GM21737 (cell line): ENCODE measurements around the gene EFNA2.
"Not testable (repeated sequence)": the region's sequence is repeated elsewhere in the genome, so short reads cannot be mapped to it uniquely, and the experiment has no call there.

ENCODE experiments used
- ATAC-seq: cut with Tn5 transposase; IDR thresholded peaks from one replicate; pipeline ENCODE4 v1.9.1; 2021; ENCODE audit warnings: mild to moderate bottlenecking, moderate library complexity; ENCODE audit not compliant: unreplicated experiment

Gene EFNA2

DNA sequence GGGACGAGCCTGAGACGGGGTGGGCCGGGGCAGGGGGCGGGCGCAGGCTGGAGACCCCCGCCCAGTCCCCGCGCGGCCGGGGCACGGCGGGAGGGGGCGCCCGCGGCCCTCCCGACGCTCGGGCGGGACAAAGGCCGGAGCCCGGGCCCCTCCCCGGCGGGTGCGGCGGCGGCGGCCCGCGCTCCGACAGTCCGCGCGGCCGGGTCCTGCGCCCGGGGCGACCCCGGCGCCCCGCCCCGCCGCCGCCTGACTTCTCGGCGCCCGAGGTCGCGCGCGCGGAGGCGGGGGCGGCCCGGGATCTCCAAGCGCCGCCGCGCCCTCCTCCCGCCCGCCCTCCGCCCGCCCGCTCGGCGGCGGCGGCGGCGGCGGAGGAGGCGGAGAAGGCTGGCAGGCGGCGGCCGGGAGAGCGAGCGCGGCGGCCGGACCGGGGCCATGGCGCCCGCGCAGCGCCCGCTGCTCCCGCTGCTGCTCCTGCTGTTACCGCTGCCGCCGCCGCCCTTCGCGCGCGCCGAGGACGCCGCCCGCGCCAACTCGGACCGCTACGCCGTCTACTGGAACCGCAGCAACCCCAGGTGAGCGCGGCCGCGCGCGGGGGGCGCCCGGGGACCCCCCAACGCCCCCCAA lies at the start of gene EFNA2:
Gene EFNA2 (plus strand): TSS at position 137 of the 624 bp plus-strand sequence. CDS start 296 bp downstream, at position 433.
- no peak for ATAC-seq

DNA sequence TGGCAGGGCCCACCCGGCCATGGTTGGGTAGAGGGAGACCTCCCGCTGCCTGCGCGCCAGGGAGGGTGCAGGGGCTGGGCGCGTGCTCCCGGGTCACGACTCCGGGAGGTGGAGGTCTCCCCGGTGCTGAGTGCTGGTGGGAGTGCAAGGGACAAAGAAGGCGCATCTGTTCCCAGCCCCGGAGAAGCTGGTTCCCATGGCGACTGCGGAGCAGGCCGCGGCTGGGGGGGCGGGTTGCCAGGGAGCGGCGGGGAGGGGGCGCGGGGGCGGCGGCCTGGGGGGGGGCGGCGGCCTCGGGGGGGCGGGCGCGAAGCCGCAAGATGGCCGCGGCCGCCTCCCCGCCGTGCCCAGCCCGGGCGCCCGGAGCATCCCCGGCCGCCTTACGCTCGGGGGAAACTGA lies 49.1 kb upstream of the EFNA2 start:
- ATAC-seq: no peak

DNA sequence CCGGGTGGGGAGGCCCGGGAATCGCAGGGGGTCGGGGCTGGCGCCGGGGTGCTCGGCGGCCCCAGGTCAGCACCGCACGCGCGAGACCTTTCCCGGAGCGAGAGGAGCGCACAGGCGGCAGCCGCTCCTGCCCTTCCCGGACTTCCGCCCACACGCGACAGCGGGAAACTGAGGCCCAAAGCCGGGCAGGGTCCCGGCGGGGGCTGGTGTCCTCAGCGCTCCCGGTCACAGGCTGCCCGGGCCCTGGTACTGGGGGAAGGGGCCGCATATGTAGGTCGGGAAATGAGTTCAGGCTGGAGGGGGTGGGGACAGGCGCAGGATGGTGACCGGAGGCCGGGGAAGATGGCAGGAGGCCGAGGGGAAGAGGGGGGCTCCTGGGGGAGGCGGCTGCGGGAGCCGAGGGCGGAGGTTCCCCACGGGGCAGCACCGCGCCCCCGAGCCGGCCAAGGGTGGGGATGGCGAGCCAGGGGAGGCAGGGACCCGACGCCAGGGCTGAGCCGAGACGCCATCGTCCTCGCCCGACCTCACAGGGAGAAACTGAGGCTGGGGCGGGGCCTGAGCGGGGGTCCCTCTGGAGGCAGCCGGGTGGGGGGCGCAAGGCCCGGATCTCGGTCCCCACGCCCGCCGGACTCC lies 48.5 kb upstream of the EFNA2 start:
- no peak for ATAC-seq

DNA sequence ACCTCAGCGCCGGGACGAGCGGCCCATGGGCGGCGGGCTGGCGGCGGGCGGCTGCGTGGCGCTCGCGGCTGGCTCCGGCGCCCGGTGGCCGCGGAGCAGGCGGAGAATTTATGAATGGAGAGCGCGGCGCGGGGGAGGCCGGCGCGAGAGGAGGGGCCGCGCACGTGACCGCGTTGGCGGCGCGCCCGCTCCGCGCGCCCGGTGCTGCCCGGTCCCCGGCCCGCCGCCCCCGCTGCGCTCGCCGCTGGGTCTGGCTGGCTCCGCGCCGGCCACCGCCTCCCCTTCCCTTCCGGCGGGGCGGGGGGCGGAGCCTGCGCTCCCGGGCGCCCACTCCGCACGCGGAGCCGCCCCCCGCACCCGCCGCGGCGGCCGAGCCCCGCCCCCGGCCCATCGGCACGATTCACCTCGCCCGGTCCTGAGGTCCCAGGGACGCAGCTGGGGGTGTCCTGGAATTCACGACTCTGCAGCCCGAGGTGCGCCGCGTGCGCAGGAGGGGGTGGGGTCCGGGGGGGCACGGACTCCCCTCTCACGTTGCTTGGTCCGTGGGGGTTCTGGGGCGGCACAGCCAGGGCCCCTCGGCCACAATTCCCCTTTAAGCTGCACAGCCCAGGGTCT lies 47.8 kb upstream of the EFNA2 start, which contains the start of gene CBARP:
Gene CBARP (minus strand): TSS at position 252 of the 615 bp plus-strand sequence. CDS start 1,905 bp downstream, outside the sequence.
- ATAC-seq: no peak

DNA sequence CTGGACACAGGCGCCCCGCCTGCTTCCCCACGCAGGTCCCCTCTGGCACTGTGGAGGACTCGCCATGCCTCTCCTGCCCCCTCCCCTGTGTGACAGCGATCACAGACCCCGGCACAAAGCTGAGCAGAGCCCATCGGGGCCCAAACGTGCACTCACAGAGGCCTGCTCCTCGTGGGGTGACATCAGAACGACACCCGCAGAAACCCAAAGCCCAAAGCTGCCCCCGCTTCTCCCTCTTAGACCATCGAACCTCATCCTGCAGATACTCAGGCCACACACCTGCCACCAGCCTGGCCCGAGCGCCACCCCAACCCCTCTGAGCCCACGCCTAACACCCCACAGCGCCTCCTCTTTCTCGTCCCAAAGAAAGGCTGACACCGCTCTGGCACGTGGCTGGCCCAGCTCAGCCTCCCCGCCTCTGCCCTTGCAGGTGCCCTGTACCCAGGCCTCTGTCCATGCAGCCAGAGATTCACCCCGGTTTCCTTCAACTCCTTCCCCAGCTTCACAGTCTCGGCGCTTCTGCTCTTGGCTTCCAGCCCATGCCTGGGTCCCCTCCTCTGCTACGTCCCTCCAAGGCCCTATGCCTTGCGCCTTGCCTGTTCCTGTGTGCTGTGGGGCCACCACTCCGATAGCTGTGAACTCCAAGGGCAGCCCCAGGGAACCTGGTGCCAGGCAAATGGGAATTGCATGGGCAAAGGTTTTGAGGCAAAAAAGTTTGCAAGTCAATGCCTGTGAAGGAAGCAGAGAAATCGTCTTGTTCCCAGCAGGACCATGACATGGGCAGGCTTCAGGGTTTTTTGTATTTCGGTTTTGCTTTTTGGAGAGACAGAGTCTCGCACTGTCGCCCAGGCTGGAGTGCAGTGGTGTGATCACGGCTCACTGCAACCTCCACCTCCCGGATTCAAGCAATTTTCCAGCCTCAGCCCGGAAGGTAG lies 47.0 kb upstream of the EFNA2 start:
- ATAC-seq: no peak

DNA sequence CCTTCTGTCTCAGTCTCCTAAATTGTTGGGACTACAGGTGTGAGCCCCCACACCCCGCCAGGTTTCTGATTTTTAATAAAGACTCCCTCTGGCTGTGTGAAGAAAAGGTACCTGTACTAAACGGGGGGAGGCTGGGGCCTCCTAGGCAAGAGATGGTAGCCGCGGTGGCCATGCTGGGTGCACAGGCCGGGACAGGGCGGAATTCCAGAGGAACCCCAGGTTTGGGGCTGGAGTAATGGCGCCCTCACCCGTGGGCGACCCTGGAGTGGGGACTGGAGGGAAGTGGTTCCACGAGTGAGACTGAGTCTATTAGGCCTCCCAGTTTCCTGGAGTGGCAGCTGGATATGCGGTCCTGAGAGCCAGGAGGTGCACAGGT lies 46.3 kb upstream of the EFNA2 start:
- ATAC-seq: no peak

DNA sequence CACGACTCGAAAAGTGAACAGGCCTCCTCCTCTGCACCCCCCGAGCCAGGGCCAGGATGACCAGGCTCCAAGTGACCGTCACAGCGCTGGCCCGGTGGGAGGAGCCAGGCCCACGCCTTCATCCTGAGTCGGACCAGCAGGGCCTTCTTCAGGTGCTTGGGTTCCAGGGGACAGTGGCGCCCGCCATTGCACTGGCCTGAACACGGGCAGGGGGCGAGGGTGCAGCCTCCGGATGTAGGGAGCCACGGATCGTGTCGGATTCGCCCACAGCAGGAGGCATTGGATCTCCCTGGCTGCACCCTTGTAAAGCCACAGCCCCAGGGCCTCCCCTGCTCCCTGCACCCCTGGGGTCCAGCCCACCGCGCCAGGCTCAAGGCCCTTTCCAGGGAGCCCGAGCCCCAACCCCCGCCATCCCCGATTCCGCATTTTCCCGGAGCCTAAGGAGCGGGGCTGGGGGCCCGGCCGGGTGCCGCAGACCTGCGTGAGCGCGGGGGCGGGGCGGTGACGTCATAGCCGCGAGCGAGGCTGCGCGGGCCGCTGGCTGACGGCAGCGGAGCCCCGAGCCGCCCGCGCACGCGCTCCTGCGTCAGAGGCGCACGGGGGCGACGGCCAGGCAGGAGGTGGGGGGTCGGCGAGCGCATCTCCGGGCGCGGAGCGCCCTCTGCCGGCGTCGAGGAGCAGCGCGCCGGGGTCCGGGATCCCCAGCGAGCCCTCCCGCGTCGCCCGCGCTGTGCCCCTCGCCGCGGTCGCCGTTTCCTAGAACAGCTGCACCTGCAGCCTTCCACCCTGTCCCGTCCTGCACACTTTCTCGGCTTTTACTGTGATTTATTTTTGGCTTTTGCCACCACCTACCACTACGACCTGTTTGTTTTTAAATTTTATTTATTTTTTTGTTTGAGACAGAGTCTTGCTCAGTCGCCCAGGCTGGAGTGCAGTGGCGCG lies 45.6 kb upstream of the EFNA2 start:
- no peak for ATAC-seq

DNA sequence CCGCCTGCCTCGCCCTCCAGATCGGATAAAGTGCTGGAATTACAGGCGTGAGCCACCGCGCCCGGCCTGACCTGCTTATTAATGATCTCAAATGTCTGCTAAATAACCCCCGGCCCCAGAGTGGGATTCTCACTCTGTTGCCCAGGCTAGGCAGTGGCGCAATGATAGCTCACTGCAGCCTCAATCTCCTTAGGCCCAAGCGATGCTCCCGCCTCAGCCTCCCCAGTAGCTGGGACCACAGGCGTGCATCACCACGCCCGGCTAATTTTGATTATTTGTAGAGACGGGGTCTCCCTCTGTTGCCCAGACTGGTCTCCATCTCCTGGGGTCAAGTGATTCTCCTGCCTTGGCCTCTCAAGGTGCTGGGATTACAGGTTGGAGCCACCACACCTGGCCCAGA lies 44.7 kb upstream of the EFNA2 start:
- ATAC-seq: no peak

DNA sequence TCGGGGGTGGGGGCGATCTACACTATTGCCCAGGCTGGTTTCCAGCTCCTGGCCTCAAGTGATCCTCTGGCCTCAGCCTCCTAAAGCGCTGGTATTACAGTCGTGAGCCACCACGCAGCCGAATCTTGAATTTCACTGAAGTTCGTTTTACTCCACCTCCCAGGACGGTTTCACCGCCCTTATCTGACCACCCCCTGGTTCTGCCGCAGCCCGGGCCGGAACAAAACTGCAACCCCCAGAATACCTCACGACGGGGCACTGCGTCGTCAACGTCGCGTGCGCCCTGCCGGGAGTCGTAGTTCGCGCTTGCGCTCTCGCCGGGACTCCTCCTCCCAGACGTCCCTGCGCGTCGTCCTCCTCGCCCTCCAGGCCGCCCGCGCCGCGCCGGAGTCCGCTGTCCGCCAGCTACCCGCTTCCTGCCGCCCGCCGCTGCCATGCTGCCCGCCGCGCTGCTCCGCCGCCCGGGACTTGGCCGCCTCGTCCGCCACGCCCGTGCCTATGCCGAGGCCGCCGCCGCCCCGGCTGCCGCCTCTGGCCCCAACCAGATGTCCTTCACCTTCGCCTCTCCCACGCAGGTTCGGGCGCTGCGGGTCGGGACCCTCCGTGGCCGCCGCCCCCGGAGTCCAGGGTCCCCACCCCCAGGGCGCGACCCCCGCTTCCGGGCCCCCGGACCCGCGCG lies 44.1 kb upstream of the EFNA2 start, which contains the start of gene ATP5F1D:
Gene ATP5F1D (plus strand): TSS at position 335 of the 679 bp plus-strand sequence. CDS start 100 bp downstream, at position 435.
- ATAC-seq: peak; percentile 39

DNA sequence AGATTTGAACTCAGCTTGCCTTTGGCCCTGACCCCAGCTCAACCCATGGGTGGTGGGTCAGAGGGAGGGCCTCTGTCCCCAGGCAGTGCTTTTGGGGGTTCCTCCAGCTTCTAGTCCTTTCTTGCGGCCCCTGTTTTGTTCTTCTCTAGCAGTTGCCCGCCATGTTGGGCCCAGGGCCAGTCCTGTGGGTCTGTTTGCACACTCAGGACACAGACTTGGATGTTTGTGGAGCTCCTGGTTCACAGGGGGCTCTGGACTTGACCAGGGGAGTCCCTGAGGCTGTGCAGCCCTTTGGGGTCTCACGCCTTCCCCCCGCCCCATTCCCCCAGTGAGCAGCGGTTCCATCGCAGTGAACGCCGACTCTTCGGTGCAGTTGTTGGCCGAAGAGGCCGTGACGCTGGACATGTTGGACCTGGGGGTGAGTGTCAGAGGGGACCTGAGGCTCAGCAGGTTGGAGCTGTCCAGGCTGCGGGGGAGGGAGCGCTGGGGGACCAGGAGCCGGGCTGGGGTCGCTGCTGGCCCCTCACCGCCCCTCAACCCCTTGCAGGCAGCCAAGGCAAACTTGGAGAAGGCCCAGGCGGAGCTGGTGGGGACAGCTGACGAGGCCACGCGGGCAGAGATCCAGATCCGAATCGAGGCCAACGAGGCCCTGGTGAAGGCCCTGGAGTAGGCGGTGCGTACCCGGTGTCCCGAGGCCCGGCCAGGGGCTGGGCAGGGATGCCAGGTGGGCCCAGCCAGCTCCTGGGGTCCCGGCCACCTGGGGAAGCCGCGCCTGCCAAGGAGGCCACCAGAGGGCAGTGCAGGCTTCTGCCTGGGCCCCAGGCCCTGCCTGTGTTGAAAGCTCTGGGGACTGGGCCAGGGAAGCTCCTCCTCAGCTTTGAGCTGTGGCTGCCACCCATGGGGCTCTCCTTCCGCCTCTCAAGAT lies 41.6 kb upstream of the EFNA2 start:
- peak; percentile 19 for ATAC-seq

DNA sequence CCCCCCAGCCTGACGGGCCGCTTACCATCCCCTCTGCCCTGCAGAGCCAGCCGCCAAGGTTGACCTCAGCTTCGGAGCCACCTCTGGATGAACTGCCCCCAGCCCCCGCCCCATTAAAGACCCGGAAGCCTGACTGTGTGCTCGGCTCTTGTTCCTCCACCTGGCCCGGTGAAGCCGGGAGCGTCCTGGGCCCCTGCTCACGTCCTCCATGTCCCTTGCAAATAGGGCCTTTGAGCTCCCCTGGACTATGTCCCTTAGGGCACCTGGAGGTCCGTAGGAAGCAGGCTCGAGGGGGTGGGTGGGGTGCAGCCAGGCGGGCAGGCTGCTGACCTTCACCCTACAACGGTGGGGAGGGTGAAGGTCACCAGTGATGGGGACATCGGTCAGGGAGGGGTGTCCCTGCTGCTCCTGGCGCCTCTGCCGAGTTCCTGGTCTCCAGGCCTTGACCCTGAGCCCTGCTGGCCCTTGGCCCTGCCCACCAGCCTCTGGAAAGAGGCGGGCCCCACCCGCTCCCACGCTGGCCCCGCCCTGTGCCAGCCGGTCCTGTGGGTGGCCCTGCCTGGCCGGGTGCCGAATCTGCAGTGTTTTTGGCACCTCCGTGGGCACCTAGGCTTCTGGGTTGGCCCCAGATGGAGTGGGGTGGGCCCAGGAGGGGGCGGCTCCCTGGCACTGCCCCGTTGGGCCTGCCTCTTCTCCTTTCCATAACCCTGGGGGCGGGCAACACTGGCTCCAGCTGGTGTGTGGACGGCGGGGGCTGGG lies 40.8 kb upstream of the EFNA2 start:
- no peak for ATAC-seq

DNA sequence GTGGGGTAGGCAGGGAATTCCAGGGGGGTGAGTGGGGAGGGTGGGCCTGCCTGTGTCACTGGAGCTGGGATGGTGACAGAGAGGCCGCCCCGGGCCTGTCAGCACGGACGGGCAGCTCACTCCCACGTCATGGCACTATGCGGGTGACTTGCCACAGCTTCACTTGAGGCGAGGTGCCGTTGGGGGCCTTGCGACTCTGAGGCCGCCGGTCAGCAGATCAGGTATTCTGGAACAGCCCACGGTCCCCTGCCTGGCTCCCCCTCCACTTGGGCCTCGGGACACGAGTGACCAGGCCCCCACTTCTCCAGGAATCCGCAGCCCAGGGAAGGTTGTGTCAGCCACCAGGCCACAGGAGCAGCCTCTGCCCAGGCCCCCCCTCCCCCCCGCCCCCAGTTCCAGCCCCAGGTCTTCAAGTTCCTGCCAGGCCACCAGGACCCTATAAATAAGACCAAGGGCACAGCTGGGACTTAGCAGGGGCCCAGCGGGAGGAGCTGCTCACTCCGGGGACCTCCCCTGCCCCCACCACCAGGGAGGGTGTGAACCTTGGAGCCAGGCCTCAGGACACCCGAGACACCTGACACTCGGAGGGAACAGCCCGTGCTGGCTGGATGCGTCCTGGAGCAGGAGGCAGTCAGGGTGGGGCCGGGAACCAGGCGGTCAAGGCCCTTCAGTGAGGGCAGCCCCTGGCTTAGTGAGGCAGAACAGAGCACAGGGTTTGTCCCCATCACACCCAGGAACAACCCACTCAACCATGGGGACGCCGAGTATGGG lies 40.0 kb upstream of the EFNA2 start:
- no peak for ATAC-seq

DNA sequence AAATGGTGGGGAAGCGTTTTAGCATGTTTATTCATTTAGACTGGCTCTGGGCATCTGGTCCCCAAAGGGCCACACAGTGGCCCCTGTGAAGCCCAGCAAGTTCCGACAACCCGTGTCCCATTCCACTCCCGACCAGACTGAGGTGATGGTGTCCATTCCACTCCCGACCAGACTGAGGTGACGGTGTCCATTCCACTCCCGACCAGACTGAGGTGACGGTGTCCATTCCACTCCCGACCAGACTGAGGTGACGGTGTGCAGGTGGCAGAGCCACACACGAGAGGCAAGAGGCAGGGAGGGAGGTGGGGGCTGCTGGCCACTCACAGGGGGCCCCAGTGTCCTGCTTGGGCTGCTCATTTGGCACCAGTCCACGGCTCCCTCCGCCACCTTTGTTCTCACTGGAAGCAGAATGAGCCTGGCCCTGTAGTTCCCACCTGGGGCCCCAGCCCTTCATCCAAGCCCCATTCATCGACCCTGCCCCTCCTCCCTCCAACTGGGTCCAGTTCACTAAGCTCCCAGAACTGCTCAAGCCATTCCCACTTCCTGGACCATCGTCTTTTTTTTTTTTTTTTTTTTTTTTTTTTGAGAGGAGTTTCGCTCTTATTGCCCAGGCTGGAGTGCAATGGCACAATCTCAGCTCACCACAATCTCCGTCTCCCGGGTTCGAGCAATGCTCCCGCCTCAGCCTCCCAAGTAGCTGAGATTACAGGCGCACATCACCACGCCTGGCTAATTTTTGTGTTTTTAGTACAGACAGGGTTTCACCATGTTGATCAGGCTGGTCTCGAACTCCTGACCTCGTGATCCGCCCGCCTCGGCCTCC lies 39.2 kb upstream of the EFNA2 start:
- not testable (repeated sequence) for ATAC-seq

DNA sequence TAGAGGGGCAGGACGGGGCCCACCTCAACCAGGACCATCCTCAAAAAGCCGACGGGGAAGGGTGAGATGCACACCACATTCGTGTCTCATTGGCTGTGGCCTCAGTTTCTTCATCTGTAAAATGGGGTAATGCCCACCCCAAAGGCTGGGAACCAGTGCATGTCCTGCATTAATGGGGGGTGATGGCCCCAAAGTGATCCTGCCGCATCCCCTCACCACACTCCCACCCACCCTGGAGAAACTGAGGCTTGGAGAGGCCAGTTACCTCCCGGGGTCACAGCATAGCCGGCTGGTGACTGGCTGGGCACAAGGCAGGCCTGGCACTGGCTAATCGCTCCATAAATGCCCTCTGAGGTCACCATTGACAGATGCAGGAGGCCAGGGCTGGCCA lies 37.9 kb upstream of the EFNA2 start:
- ATAC-seq: no peak

DNA sequence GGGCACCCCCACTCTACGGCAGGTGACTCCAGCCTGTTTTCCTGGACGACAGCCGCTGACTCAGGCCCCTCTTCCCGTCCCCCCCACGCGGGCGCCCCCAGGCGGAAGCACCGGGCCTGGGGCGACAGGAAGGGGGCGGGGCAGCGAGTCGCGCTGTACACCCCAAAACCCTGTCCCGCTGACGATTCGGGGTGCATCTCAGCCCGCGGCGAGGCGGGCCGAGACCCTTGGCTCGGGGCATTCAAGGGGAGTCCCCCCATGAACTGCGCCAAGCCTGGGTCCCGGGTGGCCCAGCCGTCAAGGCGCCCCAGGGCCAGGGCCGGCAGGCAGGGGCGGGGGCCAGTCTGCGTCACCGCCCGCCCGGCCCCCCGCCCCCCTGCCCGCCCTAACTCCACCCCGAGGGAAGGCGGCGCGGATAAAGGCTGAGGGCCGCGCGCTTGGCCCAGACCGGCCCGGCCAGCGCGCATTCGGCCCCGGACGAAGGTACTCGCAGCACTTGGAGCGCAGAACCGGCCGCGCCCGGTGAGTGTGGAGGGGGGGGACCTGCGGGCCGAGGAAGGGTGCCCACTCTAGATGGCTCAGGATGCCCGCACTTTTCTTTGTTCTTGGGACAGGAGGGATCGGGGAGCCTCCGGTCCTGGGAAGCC lies 37.4 kb upstream of the EFNA2 start, which contains the start of gene MIDN:
Gene MIDN (plus strand): TSS at position 445 of the 647 bp plus-strand sequence. CDS start 1,714 bp downstream, outside the sequence.
- peak; percentile 12 for ATAC-seq
